ENCODE measurements around the gene TMC2. TPM values are rescaled to one million over a fixed set of nuclear protein-coding genes. Genes with fewer than 3 reads are reported as not detected.

TMC2 gene
- polyA plus RNA-seq, 2 of the 4 experiments (the other 2 are of a cell fraction) = not detected

DNA sequence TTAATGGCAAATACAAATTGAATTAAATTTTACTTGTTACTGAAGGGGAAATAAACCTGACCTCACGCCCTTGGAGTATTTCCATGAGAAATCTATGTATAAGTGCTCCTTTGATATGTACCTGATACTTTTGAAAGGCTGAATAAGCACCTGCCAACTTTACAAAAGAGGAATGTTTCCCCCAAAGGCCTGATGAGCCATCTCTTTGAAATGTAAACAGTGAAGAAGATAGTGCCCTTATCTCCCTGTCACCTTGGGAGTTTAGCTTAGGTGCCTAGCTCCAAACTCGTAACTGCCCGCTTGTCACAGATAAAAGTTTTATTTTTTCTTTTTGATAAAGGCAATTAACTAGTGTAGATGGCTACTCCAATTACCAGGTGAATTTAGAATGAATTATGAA, 26.6 kb upstream of the TMC2 start:
- Histone ChIP-seq H3K27ac (peak overlapping the region in 1 of 2 experiments; percentile 86; a peak in 2 of 6 replicates), H3K4me2 (peak overlapping the region; percentile 92), H3K4me1 (peaks cover 12% of the 10 kb centered on the region), H3K4me3 (peak overlapping the region; percentile 68; the same call in 2 of the 3 replicates), H3K9me3 (no peaks in the 10 kb centered on the region)
- FAIRE-seq = peak; percentile 43
- no peak for TF ChIP-seq RARB (CRISPR knock-in tag; IDR thresholded peaks at IDR 0.05)
- TF ChIP-seq, protein P1, sequence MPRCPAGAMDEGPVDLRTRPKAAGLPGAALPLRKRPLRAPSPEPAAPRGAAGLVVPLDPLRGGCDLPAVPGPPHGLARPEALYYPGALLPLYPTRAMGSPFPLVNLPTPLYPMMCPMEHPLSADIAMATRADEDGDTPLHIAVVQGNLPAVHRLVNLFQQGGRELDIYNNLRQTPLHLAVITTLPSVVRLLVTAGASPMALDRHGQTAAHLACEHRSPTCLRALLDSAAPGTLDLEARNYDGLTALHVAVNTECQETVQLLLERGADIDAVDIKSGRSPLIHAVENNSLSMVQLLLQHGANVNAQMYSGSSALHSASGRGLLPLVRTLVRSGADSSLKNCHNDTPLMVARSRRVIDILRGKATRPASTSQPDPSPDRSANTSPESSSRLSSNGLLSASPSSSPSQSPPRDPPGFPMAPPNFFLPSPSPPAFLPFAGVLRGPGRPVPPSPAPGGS (IDR thresholded peaks at IDR 0.05) = no peak
- TF ChIP-seq MYC (IDR thresholded peaks at IDR 0.05; ENCODE audit: borderline replicate concordance, low read length) = no peak
- no peak for TF ChIP-seq RNF2 (IDR thresholded peaks at IDR 0.05; ENCODE audit: borderline replicate concordance, low read depth)
- TF ChIP-seq CBX8 (IDR thresholded peaks at IDR 0.05) = no peak
- no peak for TF ChIP-seq RFX5 (IDR thresholded peaks at IDR 0.05)
- no peak for TF ChIP-seq KDM5A (IDR thresholded peaks at IDR 0.05)
- no peak for TF ChIP-seq MAZ (IDR thresholded peaks at IDR 0.05; ENCODE audit: borderline replicate concordance, low read depth, low read length)
- TF ChIP-seq TFCP2L1 (CRISPR knock-in tag; IDR thresholded peaks at IDR 0.05) = no peak
- TF ChIP-seq KDM1A (IDR thresholded peaks at IDR 0.05; ENCODE audit: low read depth) = no peak
- TF ChIP-seq, protein P2, sequence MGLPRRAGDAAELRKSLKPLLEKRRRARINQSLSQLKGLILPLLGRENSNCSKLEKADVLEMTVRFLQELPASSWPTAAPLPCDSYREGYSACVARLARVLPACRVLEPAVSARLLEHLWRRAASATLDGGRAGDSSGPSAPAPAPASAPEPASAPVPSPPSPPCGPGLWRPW (IDR thresholded peaks at IDR 0.05) = no peak
- WGBS (ENCODE audit: missing lambda C conversion rate) = 67% methylated on average over 3 of the region's 3 CpGs
- ATAC-seq = no peak
- ChIA-PET CTCF (interaction anchor here (9.6 kb wide), 1 partner anchor 13 kb away, joined by 149 read pairs; no protein-coding TSS in a partner anchor), POLR2A (interaction anchor here (1.2 kb wide), 2 partner anchors 39 to 176 kb away, joined by 3 to 11 read pairs; partner anchors contain the start of gene SNRPB)
- DNase-seq (ENCODE audit: low read depth in 1 of 2, low spot score in 1 of 2) = no peak

DNA sequence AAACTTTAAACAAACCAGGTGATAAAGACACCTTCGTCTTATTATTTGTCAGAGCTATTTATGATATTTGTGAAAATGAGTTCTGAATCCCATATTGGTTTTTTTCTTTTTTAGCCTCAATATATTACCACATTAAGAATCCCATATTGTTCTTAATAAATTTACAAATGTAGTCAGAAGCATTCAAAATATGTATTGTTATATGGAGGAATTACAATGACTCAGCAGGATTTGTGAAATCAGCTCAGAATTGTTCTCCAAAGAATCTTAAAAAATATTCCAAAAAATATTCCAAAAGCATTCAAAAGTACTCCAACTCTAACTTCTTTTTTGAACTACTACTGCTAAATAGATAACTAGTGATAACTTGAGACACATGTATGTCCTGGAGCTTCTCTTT, 21.2 kb upstream of the TMC2 start:
- H3K4me2 ChIP-seq = no peak overlapping the region
- WGBS (ENCODE audit: missing lambda C conversion rate) = 79% methylated on average over 1 of the region's 1 CpG
- peaks cover 6% of the 10 kb centered on the region; the same call in 2 of the 3 replicates for H3K4me1 ChIP-seq
- DNase-seq (ENCODE audit: low read depth in 1 of 2, low spot score in 1 of 2) = no peak
- ChIA-PET CTCF (interaction anchor here (1.4 to 9.6 kb wide), 3 partner anchors 8 to 159 kb away, joined by 4 to 149 read pairs (median 4); no protein-coding TSS in a partner anchor), POLR2A (no interaction called here)
- no peak for ATAC-seq
- TF ChIP-seq, protein P3, sequence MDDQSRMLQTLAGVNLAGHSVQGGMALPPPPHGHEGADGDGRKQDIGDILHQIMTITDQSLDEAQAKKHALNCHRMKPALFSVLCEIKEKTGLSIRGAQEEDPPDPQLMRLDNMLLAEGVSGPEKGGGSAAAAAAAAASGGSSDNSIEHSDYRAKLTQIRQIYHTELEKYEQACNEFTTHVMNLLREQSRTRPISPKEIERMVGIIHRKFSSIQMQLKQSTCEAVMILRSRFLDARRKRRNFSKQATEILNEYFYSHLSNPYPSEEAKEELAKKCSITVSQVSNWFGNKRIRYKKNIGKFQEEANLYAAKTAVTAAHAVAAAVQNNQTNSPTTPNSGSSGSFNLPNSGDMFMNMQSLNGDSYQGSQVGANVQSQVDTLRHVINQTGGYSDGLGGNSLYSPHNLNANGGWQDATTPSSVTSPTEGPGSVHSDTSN (IDR thresholded peaks at IDR 0.05) = no peak
- peak; percentile 95 for TF ChIP-seq MAFK (IDR thresholded peaks at IDR 0.05; ENCODE audit: partially characterized antibody)
- TF ChIP-seq NFE2L2 (conservative IDR thresholded peaks at IDR 0.05; ENCODE audit: low read length) = peak; percentile 93
- TF ChIP-seq, protein P4, sequence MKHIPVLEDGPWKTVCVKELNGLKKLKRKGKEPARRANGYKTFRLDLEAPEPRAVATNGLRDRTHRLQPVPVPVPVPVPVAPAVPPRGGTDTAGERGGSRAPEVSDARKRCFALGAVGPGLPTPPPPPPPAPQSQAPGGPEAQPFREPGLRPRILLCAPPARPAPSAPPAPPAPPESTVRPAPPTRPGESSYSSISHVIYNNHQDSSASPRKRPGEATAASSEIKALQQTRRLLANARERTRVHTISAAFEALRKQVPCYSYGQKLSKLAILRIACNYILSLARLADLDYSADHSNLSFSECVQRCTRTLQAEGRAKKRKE (CRISPR knock-in tag; IDR thresholded peaks at IDR 0.05; ENCODE audit: low read depth) = no peak
- H3K4me3 ChIP-seq = no peak overlapping the region
- peak; percentile 43 for FAIRE-seq
- no peaks in the 10 kb centered on the region for H3K9me3 ChIP-seq
- H3K27ac ChIP-seq = peak overlapping the region in 1 of 2 experiments; percentile 8; a peak in 2 of 6 replicates

DNA sequence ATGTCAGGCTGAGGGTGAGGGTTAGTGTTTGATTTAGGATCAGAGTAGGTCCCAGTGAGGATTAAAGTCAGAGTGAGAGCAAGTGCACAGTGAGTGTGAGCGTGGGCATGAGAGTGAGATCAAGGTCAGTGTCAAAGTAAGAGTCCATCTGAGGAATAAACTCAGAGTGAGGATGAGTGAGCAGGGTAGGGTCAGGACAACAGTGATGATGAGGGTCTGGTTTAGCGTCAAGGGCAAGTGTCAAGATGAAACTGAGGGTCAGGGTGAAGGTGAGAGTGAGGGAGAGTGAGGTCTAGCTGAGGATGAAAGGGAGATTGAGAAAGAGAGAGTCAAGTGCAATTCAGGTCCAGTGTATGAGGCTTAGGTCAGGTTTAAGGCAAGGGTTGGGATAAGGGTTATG, 20.0 kb upstream of the TMC2 start:
- ChIA-PET POLR2A (no interaction called here), CTCF (interaction anchor here (1.3 kb wide), 1 partner anchor 12 kb away, joined by 4 read pairs; no protein-coding TSS in a partner anchor)
- ATAC-seq = 0 out of 6 replicates have a peak, but pooled peaks of 1 of the 2 experiments have one; percentile 34
- Histone ChIP-seq H3K4me1 (peaks cover 6% of the 10 kb centered on the region; the same call in 2 of the 3 replicates), H3K4me2 (no peak overlapping the region), H3K4me3 (no peak overlapping the region), H3K9me3 (no peaks in the 10 kb centered on the region), H3K27ac (no peak overlapping the region)
- peak; percentile 90 for FAIRE-seq
- no peak for DNase-seq (ENCODE audit: low read depth in 1 of 2, low spot score in 1 of 2)
- TF ChIP-seq KDM5A (IDR thresholded peaks at IDR 0.05) (no peak), RAD21 (conservative IDR thresholded peaks at IDR 0.05 in 1 of 2, IDR thresholded peaks at IDR 0.05 in 1 of 2) (no peak), HEYL (CRISPR knock-in tag; IDR thresholded peaks at IDR 0.05) (no peak), ZSCAN20 (CRISPR knock-in tag; IDR thresholded peaks at IDR 0.05) (no peak), HOXB5 (CRISPR knock-in tag; IDR thresholded peaks at IDR 0.05) (no peak), KDM1A (IDR thresholded peaks at IDR 0.05; ENCODE audit: low read depth) (no peak)
- TF ChIP-seq, protein P5, sequence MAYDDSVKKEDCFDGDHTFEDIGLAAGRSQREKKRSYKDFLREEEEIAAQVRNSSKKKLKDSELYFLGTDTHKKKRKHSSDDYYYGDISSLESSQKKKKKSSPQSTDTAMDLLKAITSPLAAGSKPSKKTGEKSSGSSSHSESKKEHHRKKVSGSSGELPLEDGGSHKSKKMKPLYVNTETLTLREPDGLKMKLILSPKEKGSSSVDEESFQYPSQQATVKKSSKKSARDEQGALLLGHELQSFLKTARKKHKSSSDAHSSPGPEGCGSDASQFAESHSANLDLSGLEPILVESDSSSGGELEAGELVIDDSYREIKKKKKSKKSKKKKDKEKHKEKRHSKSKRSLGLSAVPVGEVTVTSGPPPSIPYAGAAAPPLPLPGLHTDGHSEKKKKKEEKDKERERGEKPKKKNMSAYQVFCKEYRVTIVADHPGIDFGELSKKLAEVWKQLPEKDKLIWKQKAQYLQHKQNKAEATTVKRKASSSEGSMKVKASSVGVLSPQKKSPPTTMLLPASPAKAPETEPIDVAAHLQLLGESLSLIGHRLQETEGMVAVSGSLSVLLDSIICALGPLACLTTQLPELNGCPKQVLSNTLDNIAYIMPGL (CRISPR knock-in tag; IDR thresholded peaks at IDR 0.05; ENCODE audit: borderline replicate concordance) = no peak
- TF ChIP-seq, protein P4 (CRISPR knock-in tag; IDR thresholded peaks at IDR 0.05; ENCODE audit: low read depth) = no peak
- WGBS (ENCODE audit: missing lambda C conversion rate) = 90% methylated on average over 2 of the region's 2 CpGs
